GM18511 (cell line): ENCODE results near the gene MAGI3.
"Not testable (repeated sequence)": the region's sequence is repeated elsewhere in the genome, so short reads cannot be mapped to it uniquely, and the experiment has no call there.

ENCODE experiments used
- ATAC-seq: cut with Tn5 transposase; IDR thresholded peaks from one replicate; pipeline ENCODE4 v1.9.1; 2021; ENCODE audit warnings: mild to moderate bottlenecking, moderate library complexity; ENCODE audit not compliant: unreplicated experiment

The MAGI3 gene

DNA sequence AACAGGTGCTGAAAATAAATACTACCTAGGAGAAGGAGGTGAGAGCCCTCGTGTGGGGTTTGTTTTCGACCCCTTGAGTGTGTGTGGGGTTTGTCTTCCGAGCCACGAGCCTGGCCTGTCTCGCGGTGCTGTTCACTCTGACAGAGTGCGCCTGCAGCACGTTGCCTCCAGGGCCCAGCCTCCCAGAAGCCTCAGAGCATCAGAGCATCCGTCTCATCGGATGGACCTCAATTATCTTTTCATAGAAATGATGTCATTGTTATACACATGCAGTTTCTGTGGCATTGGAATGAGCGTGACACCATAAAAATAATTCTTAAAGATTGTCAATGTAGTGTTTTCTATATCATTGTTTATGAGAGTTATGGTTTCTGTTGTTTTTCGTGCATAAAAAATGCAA lies 119.5 kb downstream of the MAGI3 start:
- not testable (repeated sequence) for ATAC-seq

DNA sequence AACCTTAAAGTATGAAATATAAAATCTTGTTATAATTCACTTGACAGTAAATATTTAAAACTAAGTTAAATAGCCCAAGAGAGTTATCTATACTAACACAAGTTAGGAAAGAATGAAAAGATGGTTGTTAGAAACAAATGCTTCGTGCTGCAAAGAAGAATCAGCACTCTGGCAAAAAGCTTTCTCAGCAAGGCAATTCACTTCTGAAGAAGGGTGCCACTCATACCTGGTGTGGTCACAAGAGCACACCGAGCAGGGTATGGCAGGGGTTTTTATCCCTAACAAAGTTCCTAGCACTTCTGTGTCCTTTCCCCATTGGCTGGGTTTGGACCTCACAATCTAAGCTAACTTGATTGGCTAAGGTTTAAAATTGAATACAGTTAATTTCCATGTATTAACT lies 121.0 kb downstream of the MAGI3 start:
- ATAC-seq: no peak

DNA sequence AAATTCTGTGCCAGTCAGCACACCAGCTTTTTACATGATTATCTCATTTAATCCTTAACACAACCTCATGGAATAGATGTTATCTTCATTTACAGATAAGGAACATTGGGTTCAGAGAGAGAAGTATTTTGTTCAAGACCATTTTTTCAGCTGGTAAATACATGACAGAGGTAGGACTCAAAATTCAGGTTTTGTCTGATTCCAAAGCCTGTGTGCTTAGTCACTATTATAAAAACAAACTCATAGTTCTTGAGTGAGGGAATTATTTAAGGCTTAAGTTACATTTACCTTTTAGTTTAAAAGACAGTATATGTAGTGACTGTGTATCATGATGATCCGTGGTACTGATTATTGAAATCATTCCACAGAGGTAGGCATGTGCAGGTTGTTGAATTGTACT lies 125.2 kb downstream of the MAGI3 start:
- no peak for ATAC-seq

DNA sequence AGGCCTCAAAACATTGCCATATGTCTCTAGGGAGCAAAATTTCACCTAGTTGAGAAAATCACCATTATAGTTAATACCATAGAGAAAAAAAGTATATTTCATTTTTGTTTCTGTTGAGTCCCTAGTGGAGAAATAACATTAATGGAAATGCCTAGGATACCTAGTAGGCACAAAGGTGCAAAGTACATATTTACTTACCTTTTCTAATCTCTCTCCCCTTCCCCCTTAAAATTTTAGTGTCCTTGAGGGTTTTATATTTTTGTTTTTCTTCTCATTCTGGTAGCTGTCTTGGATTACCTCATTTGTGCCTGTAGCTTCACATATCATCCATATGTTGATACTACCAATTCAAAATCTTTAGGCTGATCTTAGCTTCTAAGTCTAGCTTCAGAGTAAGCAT lies 127.0 kb downstream of the MAGI3 start:
- no peak for ATAC-seq

DNA sequence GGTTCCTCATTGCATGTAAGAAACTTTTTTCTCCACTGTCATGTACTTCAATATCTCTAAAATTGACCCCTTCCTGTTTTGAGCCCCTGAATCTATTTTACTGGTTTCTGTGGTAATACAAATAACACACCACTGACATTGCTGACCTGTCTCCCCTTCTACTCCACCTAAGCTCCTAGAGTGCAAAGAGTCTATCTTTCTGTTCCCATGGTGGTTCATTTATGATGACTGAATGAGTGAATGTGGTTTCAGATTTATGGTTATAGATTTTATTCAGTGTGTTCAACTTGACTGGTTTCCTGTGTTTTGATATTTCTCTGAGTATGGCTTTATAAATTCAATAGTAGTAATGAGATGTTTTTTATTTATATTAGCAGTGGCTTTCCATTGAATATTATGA lies 127.7 kb downstream of the MAGI3 start:
- no peak for ATAC-seq

DNA sequence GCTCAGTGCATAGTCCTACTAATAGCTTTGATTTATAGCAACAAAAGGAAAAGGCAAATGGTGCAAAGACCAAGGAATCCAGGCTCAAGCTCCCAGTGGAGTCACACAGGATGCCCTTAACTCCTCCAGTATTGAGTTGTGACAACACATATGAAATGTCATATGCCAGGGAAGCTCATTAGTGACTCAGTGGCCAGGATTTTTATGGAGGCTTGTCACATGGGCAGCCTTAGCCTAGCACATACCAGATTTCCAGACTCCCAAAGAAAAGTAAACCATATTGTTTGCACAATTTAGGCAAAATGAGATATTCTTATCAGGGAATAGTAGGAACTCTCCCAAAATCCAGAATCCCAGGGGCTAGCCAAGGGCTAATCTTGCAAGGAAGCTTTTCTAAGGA lies 129.2 kb downstream of the MAGI3 start:
- ATAC-seq: no peak

DNA sequence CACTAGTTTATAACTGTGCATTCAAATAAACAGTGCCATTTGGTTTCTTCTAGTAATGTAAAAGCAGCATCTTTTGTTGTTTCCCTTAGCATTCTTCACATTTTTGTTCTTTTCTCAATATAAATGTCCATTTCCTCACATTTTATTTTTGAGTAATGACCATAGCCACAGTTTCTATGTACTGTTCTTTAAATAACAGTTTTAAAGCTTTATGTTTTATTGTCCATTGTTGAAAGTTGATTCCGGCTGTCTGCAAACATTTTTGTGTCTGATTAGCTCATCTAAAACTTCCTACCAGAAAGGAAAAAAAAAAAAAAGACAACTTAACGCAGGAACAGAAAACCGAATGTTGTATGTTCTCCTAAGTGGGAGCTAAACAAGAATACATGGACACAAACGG lies 139.7 kb downstream of the MAGI3 start:
- ATAC-seq: no peak

DNA sequence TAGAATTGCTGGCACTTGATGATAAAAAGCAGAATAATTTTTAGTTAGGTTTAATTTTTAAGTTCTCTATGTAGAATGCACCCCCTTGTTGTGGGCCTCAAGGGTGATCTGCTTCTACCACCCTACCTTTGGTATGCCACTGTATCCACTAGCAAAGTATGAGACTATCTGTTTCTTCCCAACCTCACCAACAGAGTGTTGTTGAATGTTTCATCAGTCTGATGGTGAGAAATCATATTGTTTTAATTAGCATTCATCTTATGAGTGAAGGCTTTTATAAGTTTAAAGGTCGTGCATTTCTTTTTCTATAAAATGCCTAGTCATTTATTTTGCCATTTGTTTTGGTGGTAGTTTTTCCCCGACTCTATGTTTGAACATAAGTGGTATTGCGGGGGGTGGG lies 141.0 kb downstream of the MAGI3 start:
- ATAC-seq: no peak

DNA sequence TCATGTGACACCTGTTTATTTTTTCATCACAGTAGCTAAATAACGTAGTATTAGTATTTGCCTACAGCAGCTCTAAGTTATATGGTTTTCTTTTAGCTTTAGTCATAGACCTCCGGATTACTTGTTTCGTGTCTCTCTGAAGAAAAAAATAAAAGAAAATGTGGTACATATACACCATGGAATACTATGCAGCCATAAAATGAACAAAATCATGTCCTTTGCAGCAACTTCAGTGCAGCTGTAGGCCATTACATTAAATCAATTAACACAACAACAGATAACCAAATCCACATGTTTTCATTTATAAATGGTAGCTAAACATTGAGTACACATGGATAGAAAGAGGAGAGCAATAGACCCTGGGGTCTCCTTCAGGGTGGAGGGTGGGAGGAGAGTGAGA lies 142.7 kb downstream of the MAGI3 start:
- no peak for ATAC-seq

DNA sequence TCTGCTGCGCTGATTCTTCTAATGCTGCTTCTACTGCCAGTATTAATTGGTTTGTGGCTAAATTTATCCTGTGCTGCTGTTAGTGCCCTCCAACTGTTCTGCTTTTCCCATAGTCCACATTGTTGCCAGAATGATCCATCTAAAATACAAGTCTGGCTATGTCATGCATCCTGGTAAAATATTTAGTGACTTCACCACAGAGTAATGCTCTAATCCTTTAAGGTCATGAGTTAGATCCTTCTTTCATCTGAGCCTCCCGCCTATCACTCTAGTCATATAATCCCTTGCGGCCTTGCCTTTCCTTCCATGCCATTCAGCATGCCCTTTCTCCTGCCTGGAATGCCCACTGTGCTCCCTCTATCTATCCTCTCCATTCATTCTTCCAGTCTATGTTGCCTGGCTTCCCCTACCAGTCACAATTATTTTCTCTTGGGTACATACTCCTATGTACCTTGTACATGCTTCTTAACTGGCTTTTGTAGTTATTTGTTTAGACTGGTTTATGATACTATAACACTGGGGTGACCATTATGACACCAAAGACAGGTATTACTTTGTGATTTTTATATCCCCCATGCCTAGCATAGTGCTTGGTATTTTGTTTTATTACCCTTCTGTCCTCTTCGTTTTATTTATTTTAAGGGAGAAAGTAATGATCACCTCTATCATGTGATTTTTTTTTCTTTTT lies 144.0 kb downstream of the MAGI3 start:
- no peak for ATAC-seq

DNA sequence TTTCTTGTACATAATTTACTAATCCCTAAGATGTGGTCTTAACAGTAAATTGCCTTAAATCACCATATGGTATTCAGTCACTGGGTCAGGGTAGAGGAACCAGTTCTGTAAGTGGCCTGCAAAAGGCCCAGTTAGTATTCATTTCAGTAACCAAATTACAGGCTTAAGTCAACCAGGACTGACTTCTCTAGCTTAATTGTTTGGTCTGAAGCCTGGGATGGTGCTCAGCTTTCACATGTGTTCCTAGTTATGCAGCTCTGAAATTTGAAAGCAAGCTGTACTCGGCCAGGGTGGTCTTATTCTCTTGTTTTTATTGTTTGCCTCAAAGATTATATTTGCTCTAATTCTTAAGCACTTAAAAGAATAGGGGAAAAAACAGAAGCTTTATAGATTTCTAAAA lies 144.6 kb downstream of the MAGI3 start:
- ATAC-seq: no peak

DNA sequence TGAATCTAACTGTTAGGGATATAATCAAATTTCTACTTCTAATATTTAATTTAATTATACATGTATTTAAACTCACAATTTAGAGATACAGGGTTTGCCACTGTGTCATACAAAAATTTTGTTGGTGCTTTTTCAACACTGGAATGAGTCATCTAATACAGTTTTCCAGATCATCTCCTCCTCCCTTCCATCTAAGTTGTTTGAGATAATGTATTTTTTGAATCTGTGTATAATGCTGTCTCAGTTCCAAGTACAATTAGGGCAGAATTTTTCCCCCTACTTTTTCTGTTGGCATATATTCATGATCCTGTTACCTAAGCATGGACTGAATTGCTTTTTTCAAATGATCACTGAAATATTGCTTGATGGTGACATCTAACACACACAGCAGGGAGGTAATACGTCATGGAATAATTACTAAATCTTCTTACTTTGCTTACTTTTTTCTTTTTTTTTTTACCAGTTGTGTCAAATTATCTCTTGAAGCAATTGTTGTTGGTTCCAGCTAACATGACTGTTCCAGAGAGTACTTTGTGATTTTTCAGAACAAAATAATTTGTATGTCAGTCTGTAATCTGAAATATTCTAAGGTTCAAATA lies 146.0 kb downstream of the MAGI3 start:
- ATAC-seq: no peak

DNA sequence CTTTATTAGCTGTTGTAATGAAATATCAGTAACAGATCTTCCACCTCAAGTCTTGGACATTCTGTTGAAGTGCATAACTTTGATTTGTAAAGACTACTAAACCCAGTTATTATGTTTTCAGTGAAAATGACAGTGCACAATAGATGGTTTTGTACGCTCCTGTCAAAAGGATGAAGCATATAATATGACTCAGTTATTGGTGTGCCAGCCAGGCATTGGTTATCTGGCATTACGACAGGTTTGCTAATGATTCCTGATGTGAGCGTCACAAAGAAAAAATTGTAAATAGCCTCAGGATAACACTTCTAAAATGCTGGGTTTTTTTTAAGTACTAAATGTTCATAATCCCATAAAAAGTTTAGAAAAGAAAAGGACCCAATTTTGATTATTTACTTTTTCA lies 147.9 kb downstream of the MAGI3 start:
- ATAC-seq: no peak

DNA sequence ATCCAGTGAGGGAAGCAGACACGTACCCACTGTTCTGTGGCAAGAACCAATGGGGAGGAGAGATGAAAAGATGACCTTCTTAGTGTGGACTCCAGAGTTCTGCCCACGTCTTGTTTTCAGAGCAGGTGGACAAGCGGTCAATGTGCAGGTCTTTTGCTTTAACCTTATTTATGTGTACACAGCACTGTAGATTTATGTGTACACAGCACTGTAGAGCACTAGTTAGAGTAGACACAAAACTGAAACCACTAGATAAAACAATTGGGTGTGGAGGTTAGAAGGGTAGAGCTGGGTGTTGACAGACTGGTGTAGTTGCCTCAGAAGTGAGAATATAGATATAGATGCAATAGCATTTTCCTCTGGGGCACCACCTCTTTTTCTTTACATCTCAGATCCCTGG lies 150.0 kb downstream of the MAGI3 start:
- no peak for ATAC-seq

DNA sequence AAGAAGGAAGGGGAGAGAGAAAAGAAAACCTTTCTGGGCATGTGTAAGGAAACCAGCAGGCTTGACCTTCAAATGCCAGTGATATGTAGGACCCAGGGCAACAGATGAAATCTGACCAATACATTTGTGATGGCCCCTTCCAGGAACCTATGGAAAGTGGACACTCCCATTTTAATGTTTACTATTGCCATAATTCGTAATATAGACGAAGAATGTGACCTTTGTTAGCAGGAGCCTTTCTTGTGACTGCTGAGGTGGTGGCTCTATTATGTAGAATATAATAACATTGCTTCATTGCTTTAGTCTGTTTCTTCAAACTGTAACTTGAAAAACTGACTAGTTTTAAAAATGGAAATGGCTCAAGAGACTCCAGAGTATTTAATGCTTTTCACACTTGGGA lies 150.8 kb downstream of the MAGI3 start:
- no peak for ATAC-seq

DNA sequence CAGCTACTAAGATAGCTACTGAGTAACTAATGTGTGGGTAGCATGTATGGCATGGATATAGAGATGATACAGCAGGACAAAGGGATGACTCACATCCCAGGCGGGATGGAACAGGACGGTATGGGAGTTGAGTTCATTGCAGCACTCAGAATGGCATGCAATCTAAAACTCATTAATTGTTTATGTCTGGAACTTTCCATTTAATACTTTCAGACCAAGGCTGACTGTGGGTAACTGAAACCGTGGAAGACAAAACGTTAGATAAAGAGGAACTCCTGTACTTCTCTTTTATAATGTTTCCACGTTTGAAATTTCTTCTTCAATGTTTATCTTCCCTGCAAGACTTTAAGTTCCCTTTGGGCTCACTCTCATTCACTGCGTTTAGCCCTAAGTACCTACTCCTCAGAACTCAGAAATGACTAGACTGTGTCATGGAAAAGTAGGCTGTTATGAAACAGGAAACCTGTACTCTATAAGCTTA lies 151.9 kb downstream of the MAGI3 start:
- ATAC-seq: no peak

DNA sequence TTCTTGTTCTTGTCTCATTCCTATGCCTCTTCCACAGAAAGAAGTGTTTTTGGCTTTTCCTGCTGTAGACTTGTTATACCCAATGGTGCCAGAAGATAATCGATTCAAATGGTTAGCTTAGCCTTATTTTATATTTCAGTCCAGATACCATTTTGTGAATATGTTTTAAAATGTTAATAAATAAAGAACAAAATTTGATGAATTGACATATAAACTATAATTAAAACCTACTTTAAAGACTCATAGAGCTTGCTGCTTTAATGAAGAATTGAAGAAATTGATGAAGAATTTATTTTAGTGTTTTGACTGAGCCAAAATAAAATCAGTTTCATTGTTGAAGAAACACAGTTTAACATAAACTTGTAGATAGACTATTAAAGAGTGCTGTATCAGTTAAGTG lies 152.8 kb downstream of the MAGI3 start:
- no peak for ATAC-seq

DNA sequence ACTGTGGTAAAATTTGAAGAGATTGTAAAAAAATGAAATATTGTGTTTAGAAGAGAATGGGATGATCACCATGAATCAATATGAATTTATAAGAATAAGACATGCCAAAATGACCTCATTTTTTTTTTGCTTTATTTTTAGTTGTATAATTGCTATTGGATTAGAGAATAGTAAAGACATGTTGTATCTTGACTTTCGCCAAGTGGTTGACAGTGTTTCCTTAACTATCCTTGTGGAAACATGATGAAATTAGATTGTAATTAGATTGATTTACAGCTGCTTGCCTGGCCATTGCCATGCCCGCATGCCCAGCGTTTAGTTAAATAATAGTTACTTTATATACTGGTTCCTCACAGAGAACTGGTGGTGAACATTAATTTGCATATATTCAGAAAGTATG lies 154.9 kb downstream of the MAGI3 start:
- no peak for ATAC-seq

DNA sequence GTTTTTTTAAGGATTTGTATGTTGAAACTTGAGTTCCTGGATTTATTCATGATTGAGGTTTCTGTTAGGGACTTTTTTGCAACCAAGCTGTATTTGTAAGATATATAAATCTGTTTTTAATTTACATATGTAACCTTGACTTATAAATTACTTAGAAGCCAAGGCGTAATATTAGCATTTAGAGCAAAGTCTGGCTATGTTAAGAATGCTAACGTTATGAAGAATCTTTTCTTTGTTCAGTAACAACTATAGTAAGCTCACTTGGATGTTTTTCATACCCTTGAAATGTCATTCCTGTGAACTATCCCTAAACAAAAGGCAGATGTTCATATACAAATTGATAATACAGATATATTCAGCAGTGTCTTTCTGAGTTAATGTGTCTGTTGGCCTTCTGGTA lies 155.3 kb downstream of the MAGI3 start:
- no peak for ATAC-seq

DNA sequence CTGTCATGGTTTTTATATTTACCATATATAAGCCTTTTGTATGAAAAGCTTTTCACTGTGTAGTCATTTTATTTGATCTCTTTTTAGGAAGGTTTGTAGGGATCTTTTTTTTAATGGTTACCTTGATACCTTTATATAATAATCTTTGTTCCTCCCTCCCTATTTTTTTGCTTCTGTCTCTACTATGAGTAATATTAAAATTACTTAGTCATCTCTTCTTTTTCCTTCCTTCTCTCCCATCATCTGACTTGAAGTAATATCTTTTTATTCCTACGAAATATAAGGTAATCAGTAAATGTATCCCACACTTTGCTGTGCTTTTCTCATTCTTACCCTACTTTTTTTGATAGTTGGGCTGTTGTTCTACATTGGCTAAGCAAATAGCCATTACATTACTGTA lies 161.4 kb downstream of the MAGI3 start:
- no peak for ATAC-seq

DNA sequence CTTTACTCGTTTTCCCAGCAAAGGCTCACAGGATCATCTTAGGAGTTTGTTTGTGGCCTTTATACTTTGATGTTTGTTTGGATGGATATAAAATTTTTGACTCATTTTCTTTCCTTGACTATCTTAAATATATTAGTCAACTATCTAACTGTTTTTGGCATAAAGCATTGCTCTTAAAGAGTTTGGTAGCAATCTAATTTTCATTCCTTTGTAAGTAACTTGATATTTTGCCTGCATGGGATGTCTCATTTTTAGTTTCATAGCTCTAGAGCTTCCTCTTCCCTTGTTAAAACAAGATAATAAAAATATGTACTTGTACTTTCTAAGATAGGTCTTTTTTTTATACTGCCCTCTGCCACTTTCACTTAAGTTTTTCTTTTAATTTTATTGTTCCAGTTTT lies 161.9 kb downstream of the MAGI3 start:
- ATAC-seq: no peak

DNA sequence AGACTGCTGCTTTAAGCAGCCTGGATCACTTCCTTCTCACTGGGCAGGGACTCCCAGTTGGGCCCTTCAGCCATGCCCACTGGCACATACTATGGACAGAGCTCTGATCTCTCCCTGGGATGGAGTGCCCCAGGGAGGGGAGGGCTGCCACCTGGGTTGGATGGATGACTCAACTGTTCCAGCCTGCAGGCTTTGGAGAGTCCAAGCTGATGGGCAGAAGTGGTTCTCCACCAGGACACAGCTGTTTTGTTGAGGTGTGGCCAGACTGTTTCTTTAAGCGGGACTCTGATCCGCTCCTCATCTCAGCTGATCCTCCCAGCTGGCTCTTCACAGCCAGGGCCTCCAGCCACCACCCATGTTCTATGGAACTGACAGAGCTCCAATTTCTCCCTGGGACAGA lies 166.9 kb downstream of the MAGI3 start:
- no peak for ATAC-seq

DNA sequence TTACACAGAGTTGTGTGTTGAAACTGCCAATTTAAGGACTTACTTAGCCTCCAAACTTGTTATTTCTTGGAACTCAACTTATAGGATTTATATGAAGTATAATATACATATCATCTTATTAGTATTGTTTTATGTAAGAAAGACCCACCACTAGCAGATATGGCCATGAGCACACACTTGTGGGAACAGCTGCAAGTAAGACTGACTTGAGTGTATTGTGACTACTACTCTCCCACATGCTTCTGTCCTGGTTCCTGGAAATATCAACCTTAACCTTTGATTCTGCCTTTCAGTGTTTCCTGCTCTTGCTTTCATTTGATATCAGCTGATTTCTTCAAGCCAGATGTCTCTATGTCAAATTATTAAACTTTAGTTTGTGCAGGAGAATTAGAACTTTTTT lies 175.3 kb downstream of the MAGI3 start:
- ATAC-seq: no peak
